SU-DHL-6 (cell line): ENCODE data around the gene IL4I1.
"Not testable (repeated sequence)": the region's sequence is repeated elsewhere in the genome, so short reads cannot be mapped to it uniquely, and the experiment has no call there.

Experiments
- H2AFZ ChIP-seq: fragments of 200-600 bp; sonication (generic); 2 replicates; pipeline ENCODE4 v1.6.1; 2014; ENCODE audit warnings: low read depth, mild to moderate bottlenecking, moderate library complexity, mixed read lengths, antibody characterized with exemption, low read length; ENCODE audit not compliant: severe bottlenecking
- H3F3A ChIP-seq: fragments of 200-600 bp; shearing (Covaris generic); 2 replicates; pipeline ENCODE4 v1.6.0; 2016; ENCODE audit warnings: antibody characterized with exemption, mild to moderate bottlenecking; ENCODE audit not compliant: insufficient read depth
- H3K27ac ChIP-seq: fragments of 200-600 bp; sonication (generic); 2 replicates; pipeline ENCODE4 v1.5.1; 2016; ENCODE audit warnings: low read depth, mild to moderate bottlenecking, low read length, moderate library complexity, mixed read lengths
- H3K27me3 ChIP-seq: fragments of 200-600 bp; sonication (generic), shearing (Covaris generic); 2 replicates; pipeline ENCODE4 v1.6.0; 2014; ENCODE audit warnings: mild to moderate bottlenecking, low read length
- H3K36me3 ChIP-seq: fragments of 200-600 bp; sonication (generic); 2 replicates; pipeline ENCODE4 v1.6.1; 2014; ENCODE audit warnings: mild to moderate bottlenecking, low read length, mixed read lengths
- H3K4me2 ChIP-seq: fragments of 300-600, 200-600 bp; shearing (Covaris generic), sonication (generic); 2 replicates; pipeline ENCODE4 v1.6.0; 2014; ENCODE audit warnings: low read length, low read depth, mild to moderate bottlenecking; ENCODE audit not compliant: poor library complexity, severe bottlenecking
- H3K4me3 ChIP-seq: fragments of 200-600 bp; sonication (generic); 2 replicates; pipeline ENCODE4 v1.5.1; 2014; ENCODE audit warnings: antibody characterized with exemption, low read length, mild to moderate bottlenecking, mixed read lengths; ENCODE audit not compliant: insufficient read depth, poor library complexity, severe bottlenecking
- H3K79me2 ChIP-seq: fragments of 200-600 bp; sonication (generic); 2 replicates; pipeline ENCODE4 v1.6.1; 2014; ENCODE audit warnings: mild to moderate bottlenecking, low read length, moderate library complexity; ENCODE audit not compliant: insufficient read depth
- H3K9ac ChIP-seq: fragments of 200-600 bp; sonication (generic); 2 replicates; pipeline ENCODE4 v1.7.0; 2014; ENCODE audit warnings: mild to moderate bottlenecking, low read length
- H3K9me2 ChIP-seq: fragments of 200-600 bp; sonication (generic); replicated peaks from 2 replicates; pipeline ENCODE4 v1.6.1; 2014; ENCODE audit warnings: low read length; ENCODE audit not compliant: insufficient read depth
- H3K9me3 ChIP-seq: fragments of 200-600 bp; sonication (generic); 2 replicates; pipeline ENCODE4 v1.6.1; 2014; ENCODE audit warnings: low read length, mixed read lengths; ENCODE audit not compliant: insufficient read depth
- H4K20me1 ChIP-seq: fragments of 200-600 bp; sonication (generic); 2 replicates; pipeline ENCODE4 v1.6.1; 2014; ENCODE audit warnings: low read depth, mild to moderate bottlenecking, antibody characterized with exemption, low read length, moderate library complexity, mixed read lengths
- CTCF ChIP-seq: fragments of 200-600 bp; sonication (generic); IDR thresholded peaks from one replicate; pipeline ENCODE4 v1.5.1; 2017; ENCODE audit warnings: antibody characterized with exemption, mild to moderate bottlenecking, low read length, moderate library complexity; ENCODE audit not compliant: insufficient read depth, poor library complexity, severe bottlenecking
- EZH2phosphoT487 ChIP-seq: fragments of 200-600 bp; sonication (generic), shearing (Covaris generic); conservative IDR thresholded peaks from 2 replicates; pipeline ENCODE4 v1.6.1; 2018; ENCODE audit warnings: mild to moderate bottlenecking, antibody characterized with exemption, low read length, moderate library complexity, mixed read lengths

IL4I1 gene

DNA sequence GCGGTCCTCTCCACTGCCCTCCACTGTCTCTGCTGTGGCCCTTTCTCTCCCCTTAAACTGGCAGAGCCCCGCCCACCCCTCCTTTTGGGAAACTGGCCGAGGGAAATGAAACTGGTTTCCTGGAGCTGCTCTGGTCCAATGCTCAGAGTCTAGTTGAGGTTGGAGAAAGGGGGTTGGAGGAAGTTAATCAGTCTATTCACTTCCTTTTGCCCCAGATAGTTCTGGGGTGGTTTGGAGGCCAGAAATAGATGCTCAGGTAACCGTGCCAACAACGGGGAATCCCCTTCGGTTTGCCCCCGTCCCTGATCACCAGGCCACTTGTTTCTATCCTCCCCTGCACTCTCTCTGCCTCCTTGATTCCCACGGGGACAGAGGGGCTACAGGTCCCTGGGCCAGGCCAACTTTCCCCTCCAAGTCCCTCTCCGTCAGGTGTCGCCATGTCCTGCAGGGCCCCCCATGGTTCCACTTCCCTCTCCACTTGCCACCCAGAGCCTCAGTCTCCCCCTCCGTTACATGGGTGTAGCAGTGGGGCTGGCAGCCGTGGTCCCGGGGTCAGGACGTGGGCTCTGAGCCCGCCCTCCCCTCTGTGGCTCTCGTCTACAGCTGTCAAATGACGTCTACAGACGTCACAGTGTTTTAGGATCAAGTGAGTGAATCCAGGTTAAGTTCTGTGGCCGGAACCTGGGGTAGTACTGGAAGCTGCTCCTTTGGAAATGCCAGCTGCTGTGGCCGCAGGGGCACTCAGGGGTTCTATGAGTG, at the start of gene IL4I1:
Gene IL4I1, minus strand, starts transcription at position 25 of the 759 bp plus-strand sequence. CDS start 727 bp downstream, outside the sequence.
- no peak within 1 kb of the TSS for H2AFZ ChIP-seq
- no peaks in the 10 kb centered on the region for H3K9me3 ChIP-seq
- peak within 1 kb of the TSS; percentile 65 for H3K4me2 ChIP-seq
- H4K20me1 ChIP-seq = no peaks in the 10 kb centered on the region
- H3K9ac ChIP-seq = peak within 1 kb of the TSS; percentile 42; the same call in 1 of the 2 replicates
- no peaks in the 10 kb centered on the region for H3K36me3 ChIP-seq
- H3K9me2 ChIP-seq = no peaks in the 10 kb centered on the region
- H3F3A ChIP-seq = 0 out of 2 replicates have a peak, but pooled peaks cover 6% of the 10 kb centered on the region
- H3K79me2 ChIP-seq = no peaks in the 10 kb centered on the region
- H3K4me3 ChIP-seq = peak within 1 kb of the TSS; percentile 19
- TF ChIP-seq CTCF (no peak), EZH2phosphoT487 (no peak)
- H3K27me3 ChIP-seq = no peaks in the 10 kb centered on the region
- H3K27ac ChIP-seq = peak within 1 kb of the TSS; percentile 52

DNA sequence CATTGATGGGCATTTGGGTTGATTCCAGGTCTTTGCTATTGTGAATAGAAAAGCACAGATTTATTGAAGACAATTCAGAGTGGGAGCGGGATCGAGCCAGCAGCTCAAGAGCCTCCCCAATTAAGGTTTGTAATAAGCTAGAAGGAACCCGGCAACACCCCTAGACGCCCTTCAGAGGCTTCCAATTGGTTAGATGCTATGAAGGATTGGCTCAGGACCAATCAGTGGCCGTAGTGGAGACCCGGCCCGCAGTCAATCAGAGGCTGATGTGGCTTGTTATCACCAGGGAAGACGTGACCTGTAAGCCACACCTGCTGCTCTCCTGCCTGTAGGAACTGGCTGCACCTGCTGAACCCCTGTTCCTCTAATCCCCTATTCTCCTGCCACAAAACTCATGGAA, 49.7 kb upstream of the IL4I1 start:
- H4K20me1 ChIP-seq = no peaks in the 10 kb centered on the region
- no peak for TF ChIP-seq CTCF
- no peak for TF ChIP-seq EZH2phosphoT487
- no peaks in the 10 kb centered on the region for H3K9me2 ChIP-seq
- no peaks in the 10 kb centered on the region for H3K9me3 ChIP-seq
- no peak overlapping the region for H3K9ac ChIP-seq
- no peak overlapping the region for H3K4me3 ChIP-seq
- H3K27me3 ChIP-seq = no peaks in the 10 kb centered on the region
- no peak overlapping the region for H3K4me2 ChIP-seq
- H3K79me2 ChIP-seq = no peaks in the 10 kb centered on the region
- no peak overlapping the region for H3K27ac ChIP-seq
- H3F3A ChIP-seq = no peaks in the 10 kb centered on the region
- H3K36me3 ChIP-seq = no peaks in the 10 kb centered on the region
- no peak overlapping the region for H2AFZ ChIP-seq

GRCh38 chr19:49944567-49944966, 47.9 kb upstream of the IL4I1 start:
- not testable (repeated sequence) for H3K27ac ChIP-seq, H3K36me3 ChIP-seq, H3K4me2 ChIP-seq

DNA sequence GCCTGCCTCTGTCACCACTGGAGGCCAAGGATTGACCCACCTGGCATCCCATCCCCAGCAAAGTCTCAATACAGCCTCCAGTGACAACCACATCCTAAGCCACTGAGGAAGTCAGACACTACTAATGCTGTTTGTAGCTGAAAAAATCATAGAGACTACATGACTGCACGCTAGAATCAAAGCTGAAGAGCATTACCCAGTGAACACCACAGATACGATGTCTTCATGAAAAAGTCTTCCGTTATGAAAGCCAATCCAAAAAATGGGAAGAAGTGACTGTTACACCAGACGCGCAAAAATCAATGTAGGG, 43.8 kb upstream of the IL4I1 start:
- Histone ChIP-seq H3K9me3 (no peaks in the 10 kb centered on the region), H4K20me1 (no peaks in the 10 kb centered on the region), H3K36me3 (no peaks in the 10 kb centered on the region), H3K9me2 (no peaks in the 10 kb centered on the region), H3K4me2 (no peak overlapping the region), H3K9ac (no peak overlapping the region), H2AFZ (no peak overlapping the region), H3K79me2 (no peaks in the 10 kb centered on the region), H3F3A (peaks cover 6% of the 10 kb centered on the region), H3K4me3 (no peak overlapping the region), H3K27ac (no peak overlapping the region), H3K27me3 (no peaks in the 10 kb centered on the region)
- TF ChIP-seq EZH2phosphoT487 (no peak), CTCF (no peak)

More at GRCh38 chr19:49944567-49944966, 47.9 kb upstream of the IL4I1 start:
- H3K79me2 ChIP-seq, H3K27me3 ChIP-seq, H3K9me2 ChIP-seq, H2AFZ ChIP-seq, H3K4me3 ChIP-seq, H4K20me1 ChIP-seq, H3K9ac ChIP-seq, H3K9me3 ChIP-seq, H3F3A ChIP-seq: not testable (repeated sequence)
